ENCODE results near the gene MYO1D. TPM values are rescaled to one million over a fixed set of nuclear protein-coding genes. Genes with fewer than 3 reads are reported as not detected.

The MYO1D gene
- total and polyA plus RNA-seq, 9 donors: 20.9 to 62.2 (median 53.8) TPM

DNA sequence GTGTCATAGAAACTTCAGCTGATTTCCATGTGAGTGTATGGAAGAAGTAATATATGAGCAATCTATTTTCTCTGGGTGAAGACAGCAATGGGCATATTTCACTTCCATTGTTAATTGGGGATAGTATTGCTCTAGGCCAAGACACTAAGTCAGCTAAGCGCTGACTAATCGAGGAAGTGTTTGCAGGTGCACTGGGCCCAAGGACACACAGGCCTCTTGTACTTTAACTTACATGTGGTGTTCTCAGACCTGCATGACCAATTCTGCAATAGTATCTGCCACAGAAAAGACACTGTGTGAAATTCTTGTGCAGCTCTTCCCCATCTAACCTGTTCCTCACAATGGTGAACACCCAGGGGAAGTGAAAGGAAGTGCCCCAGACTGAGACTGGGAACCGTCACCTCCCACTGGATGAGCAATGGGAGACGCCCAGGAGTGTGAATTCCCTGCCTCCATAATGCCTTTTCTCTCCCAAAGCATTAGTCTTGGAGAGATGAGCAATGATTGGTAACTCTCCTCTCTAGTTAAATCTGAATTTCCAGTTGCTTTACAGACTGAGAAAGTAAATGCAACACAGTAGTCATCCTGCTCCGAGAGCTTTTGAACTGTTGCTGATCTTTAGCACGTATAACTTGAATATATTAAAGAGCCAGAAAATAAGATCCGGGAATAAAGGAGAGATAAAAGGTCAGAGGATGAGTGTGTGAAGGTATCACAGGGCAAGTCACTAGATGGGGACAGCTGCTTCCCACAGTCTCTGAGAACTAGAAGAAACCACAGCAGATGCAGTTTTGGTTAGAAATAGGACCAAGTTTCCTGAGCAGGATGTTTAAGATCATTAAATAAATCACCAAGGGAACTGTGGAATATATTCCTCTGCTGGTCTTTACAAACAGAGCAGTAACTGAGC is 307.5 kb downstream of the MYO1D start:
- H3K27ac ChIP-seq: no peak overlapping the region
- H3K36me3 ChIP-seq: no peaks in the 10 kb centered on the region
- intact Hi-C loops (cut with DNase I): loop anchor here in 1 of 4 donors (10.0 kb wide), 1 partner anchor 55 kb away; no protein-coding TSS in a partner anchor
- H3K4me1 ChIP-seq (ENCODE audit: insufficient read depth): no peaks in the 10 kb centered on the region
- H3K27me3 ChIP-seq: no peaks in the 10 kb centered on the region
- TF ChIP-seq, protein P1, sequence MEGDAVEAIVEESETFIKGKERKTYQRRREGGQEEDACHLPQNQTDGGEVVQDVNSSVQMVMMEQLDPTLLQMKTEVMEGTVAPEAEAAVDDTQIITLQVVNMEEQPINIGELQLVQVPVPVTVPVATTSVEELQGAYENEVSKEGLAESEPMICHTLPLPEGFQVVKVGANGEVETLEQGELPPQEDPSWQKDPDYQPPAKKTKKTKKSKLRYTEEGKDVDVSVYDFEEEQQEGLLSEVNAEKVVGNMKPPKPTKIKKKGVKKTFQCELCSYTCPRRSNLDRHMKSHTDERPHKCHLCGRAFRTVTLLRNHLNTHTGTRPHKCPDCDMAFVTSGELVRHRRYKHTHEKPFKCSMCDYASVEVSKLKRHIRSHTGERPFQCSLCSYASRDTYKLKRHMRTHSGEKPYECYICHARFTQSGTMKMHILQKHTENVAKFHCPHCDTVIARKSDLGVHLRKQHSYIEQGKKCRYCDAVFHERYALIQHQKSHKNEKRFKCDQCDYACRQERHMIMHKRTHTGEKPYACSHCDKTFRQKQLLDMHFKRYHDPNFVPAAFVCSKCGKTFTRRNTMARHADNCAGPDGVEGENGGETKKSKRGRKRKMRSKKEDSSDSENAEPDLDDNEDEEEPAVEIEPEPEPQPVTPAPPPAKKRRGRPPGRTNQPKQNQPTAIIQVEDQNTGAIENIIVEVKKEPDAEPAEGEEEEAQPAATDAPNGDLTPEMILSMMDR (IDR thresholded peaks at IDR 0.05): no peak
- TF ChIP-seq POLR2A (IDR thresholded peaks at IDR 0.05) (no peak), EP300 (IDR thresholded peaks at IDR 0.05) (no peak)
- no peaks in the 10 kb centered on the region for H3K9me3 ChIP-seq
- WGBS, 3 donors: 81 to 85% (median 82%) methylated on average over 7 of the region's 7 CpGs
- no peak overlapping the region for H3K4me3 ChIP-seq
- no peak for DNase-seq

- WGBS, 3 donors: 77 to 83% (median 79%) methylated on average over 4 of the region's 4 CpGs
- Histone ChIP-seq H3K9me3 (no peaks in the 10 kb centered on the region), H3K36me3 (no peaks in the 10 kb centered on the region), H3K27ac (no peak overlapping the region), H3K4me1 (ENCODE audit: insufficient read depth) (no peaks in the 10 kb centered on the region), H3K4me3 (no peak overlapping the region), H3K27me3 (no peaks in the 10 kb centered on the region)
- no peak for TF ChIP-seq POLR2A (IDR thresholded peaks at IDR 0.05)
- TF ChIP-seq EP300 (IDR thresholded peaks at IDR 0.05): no peak
- TF ChIP-seq, protein P1 (IDR thresholded peaks at IDR 0.05): no peak
- DNase-seq: no peak
- intact Hi-C loops (cut with DNase I): loop anchor here in 1 of 4 donors (10.0 kb wide), 1 partner anchor 56 kb away; no protein-coding TSS in a partner anchor
These were observed 308.2 kb downstream of the MYO1D start for GRCh38 chr17:32568705-32569104.

GRCh38 chr17:32567511-32567910 is 309.4 kb downstream of the MYO1D start:
- intact Hi-C loops (cut with DNase I): loop anchor here in 1 of 4 donors (10.0 kb wide), 1 partner anchor 57 kb away; no protein-coding TSS in a partner anchor
- no peaks in the 10 kb centered on the region for H3K36me3 ChIP-seq
- TF ChIP-seq EP300 (IDR thresholded peaks at IDR 0.05): no peak
- TF ChIP-seq, protein P1 (IDR thresholded peaks at IDR 0.05): no peak
- no peak for TF ChIP-seq POLR2A (IDR thresholded peaks at IDR 0.05)
- 89 to 91% (median 90%) methylated on average over 4 of the region's 4 CpGs for WGBS, 3 donors
- no peak overlapping the region for H3K27ac ChIP-seq
- H3K4me1 ChIP-seq (ENCODE audit: insufficient read depth): no peaks in the 10 kb centered on the region
- H3K9me3 ChIP-seq: no peaks in the 10 kb centered on the region
- H3K27me3 ChIP-seq: no peaks in the 10 kb centered on the region
- DNase-seq: no peak
- no peak overlapping the region for H3K4me3 ChIP-seq

- WGBS, 3 donors: 65 to 90% (median 89%) methylated on average over 4 of the region's 4 CpGs
- H3K36me3 ChIP-seq: no peaks in the 10 kb centered on the region
- intact Hi-C loops (cut with DNase I): loop anchor here in 1 of 4 donors (10.0 kb wide), 1 partner anchor 58 kb away; no protein-coding TSS in a partner anchor
These were observed 309.8 kb downstream of the MYO1D start for GRCh38 chr17:32567086-32567485.

More at GRCh38 chr17:32567086-32567485, 309.8 kb downstream of the MYO1D start:
- Histone ChIP-seq H3K9me3 (no peaks in the 10 kb centered on the region), H3K4me3 (no peak overlapping the region), H3K4me1 (ENCODE audit: insufficient read depth) (no peaks in the 10 kb centered on the region), H3K27ac (no peak overlapping the region), H3K27me3 (no peaks in the 10 kb centered on the region)
- TF ChIP-seq POLR2A (IDR thresholded peaks at IDR 0.05) (no peak), EP300 (IDR thresholded peaks at IDR 0.05) (no peak)
- TF ChIP-seq, protein P1 (IDR thresholded peaks at IDR 0.05): no peak
- DNase-seq: no peak
